Measurements from ENCODE around the gene KRT12. TPM values are rescaled to one million over a fixed set of nuclear protein-coding genes. Genes with fewer than 3 reads are reported as not detected.

KRT12 gene
- total RNA-seq, 1 experiment from 2014 or later: not detected

- no peak overlapping the region for H3K4me2 ChIP-seq (ENCODE audit: low read depth, low read length, poor library complexity, severe bottlenecking)
- no peak overlapping the region for H2AFZ ChIP-seq (ENCODE audit: low read length)
- no peaks in the 10 kb centered on the region for H3K27me3 ChIP-seq (ENCODE audit: low read length)
Measured at GRCh38 chr17:40844671-40845107, 22.3 kb downstream of the KRT12 start.

DNA sequence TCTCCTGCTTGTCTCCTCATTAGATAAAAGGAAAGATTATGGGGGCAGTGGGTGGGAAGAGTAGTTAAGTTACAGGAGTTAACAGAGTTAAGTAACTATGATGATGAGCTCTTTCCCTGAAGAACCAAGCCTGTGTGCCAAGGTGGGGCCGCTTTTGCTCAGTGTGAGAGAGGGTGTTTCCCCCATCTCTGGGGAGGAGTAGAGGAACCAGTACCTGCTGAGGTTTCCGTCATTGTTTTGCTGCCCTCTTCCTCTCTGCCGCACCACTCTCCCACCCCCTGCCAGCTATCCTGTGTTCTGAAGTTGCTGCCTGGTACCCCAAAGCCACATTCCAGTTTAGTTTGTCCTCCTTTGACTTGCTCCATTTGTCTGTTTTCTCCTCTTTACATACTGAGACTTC is 23.8 kb downstream of the KRT12 start:
- H3K9me2 ChIP-seq (replicated peaks; ENCODE audit: insufficient read depth, low read length): no peaks in the 10 kb centered on the region
- H3K4me2 ChIP-seq (ENCODE audit: low read depth, low read length, poor library complexity, severe bottlenecking): no peak overlapping the region
- no peak overlapping the region for H2AFZ ChIP-seq (ENCODE audit: low read length)
- DNase-seq: no peak
- H3K27ac ChIP-seq (ENCODE audit: low read length): no peak overlapping the region
- H3K4me3 ChIP-seq (ENCODE audit: low read length): no peak overlapping the region
- H3K79me2 ChIP-seq (ENCODE audit: low read length): no peaks in the 10 kb centered on the region
- H3K27me3 ChIP-seq (ENCODE audit: low read length): no peaks in the 10 kb centered on the region
- H3K36me3 ChIP-seq (ENCODE audit: insufficient read depth, low read length): no peaks in the 10 kb centered on the region
- no peak overlapping the region for H3K9ac ChIP-seq (ENCODE audit: low read length)
- no peaks in the 10 kb centered on the region for H3K4me1 ChIP-seq (ENCODE audit: low read length)
- no peaks in the 10 kb centered on the region for H3K9me3 ChIP-seq (ENCODE audit: low read length)
- no peaks in the 10 kb centered on the region for H4K20me1 ChIP-seq (ENCODE audit: insufficient read depth, low read depth, low read length)

More at GRCh38 chr17:40844671-40845107, 22.3 kb downstream of the KRT12 start:
- Histone ChIP-seq H3K9me2 (replicated peaks; ENCODE audit: insufficient read depth, low read length) (no peaks in the 10 kb centered on the region), H3K4me3 (ENCODE audit: low read length) (no peak overlapping the region), H3K4me1 (ENCODE audit: low read length) (no peaks in the 10 kb centered on the region), H4K20me1 (ENCODE audit: insufficient read depth, low read depth, low read length) (no peaks in the 10 kb centered on the region), H3K9ac (ENCODE audit: low read length) (no peak overlapping the region), H3K9me3 (ENCODE audit: low read length) (no peaks in the 10 kb centered on the region), H3K27ac (ENCODE audit: low read length) (no peak overlapping the region), H3K79me2 (ENCODE audit: low read length) (no peaks in the 10 kb centered on the region), H3K36me3 (ENCODE audit: insufficient read depth, low read length) (no peaks in the 10 kb centered on the region)
- no peak for DNase-seq

- Histone ChIP-seq H3K36me3 (ENCODE audit: insufficient read depth, low read length) (no peaks in the 10 kb centered on the region), H2AFZ (ENCODE audit: low read length) (no peak overlapping the region), H3K4me2 (ENCODE audit: low read depth, low read length, poor library complexity, severe bottlenecking) (no peak overlapping the region), H3K9me3 (ENCODE audit: low read length) (no peaks in the 10 kb centered on the region), H4K20me1 (ENCODE audit: insufficient read depth, low read depth, low read length) (no peaks in the 10 kb centered on the region), H3K27me3 (ENCODE audit: low read length) (no peaks in the 10 kb centered on the region), H3K4me1 (ENCODE audit: low read length) (no peaks in the 10 kb centered on the region), H3K9ac (ENCODE audit: low read length) (no peak overlapping the region), H3K9me2 (replicated peaks; ENCODE audit: insufficient read depth, low read length) (no peaks in the 10 kb centered on the region), H3K79me2 (ENCODE audit: low read length) (no peaks in the 10 kb centered on the region), H3K27ac (ENCODE audit: low read length) (no peak overlapping the region), H3K4me3 (ENCODE audit: low read length) (no peak overlapping the region)
- no peak for DNase-seq
Measured at GRCh38 chr17:40841246-40841645, 25.8 kb downstream of the KRT12 start.

DNA sequence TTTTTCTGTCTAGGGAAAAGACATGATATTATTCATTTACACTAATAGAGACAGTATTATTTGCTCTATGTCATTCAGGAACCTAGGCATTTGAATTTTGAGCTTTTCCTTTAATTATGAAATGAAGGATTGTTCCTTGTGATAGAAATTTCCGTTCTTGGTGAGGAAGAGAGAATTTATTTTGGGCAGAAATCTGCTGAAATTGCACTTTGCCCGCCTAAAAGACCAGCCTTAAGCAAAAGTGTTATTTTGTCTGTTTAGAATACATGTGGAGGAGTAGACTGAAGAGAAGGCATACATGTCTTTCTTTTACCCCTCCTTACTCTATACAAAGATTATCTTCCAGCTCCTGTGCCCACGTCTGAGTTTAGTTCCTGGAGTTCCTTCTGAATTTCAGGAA is 27.8 kb downstream of the KRT12 start:
- Histone ChIP-seq H3K9ac (ENCODE audit: low read length) (no peak overlapping the region), H3K27me3 (ENCODE audit: low read length) (no peaks in the 10 kb centered on the region), H4K20me1 (ENCODE audit: insufficient read depth, low read depth, low read length) (no peaks in the 10 kb centered on the region), H3K4me2 (ENCODE audit: low read depth, low read length, poor library complexity, severe bottlenecking) (no peak overlapping the region), H3K9me2 (replicated peaks; ENCODE audit: insufficient read depth, low read length) (no peaks in the 10 kb centered on the region), H3K36me3 (ENCODE audit: insufficient read depth, low read length) (peaks cover 7% of the 10 kb centered on the region; the same call in 1 of the 2 replicates), H3K9me3 (ENCODE audit: low read length) (no peaks in the 10 kb centered on the region), H3K4me3 (ENCODE audit: low read length) (no peak overlapping the region), H2AFZ (ENCODE audit: low read length) (no peak overlapping the region), H3K4me1 (ENCODE audit: low read length) (no peaks in the 10 kb centered on the region), H3K79me2 (ENCODE audit: low read length) (no peaks in the 10 kb centered on the region), H3K27ac (ENCODE audit: low read length) (no peak overlapping the region)
- no peak for DNase-seq

- no peak overlapping the region for H3K27ac ChIP-seq (ENCODE audit: low read length)
- no peak overlapping the region for H2AFZ ChIP-seq (ENCODE audit: low read length)
- H3K4me3 ChIP-seq (ENCODE audit: low read length): no peak overlapping the region
Measured at GRCh38 chr17:40836020-40836419, 31.0 kb downstream of the KRT12 start.

GRCh38 chr17:40833882-40834281 is 33.1 kb downstream of the KRT12 start:
- H4K20me1 ChIP-seq (ENCODE audit: insufficient read depth, low read depth, low read length): no peaks in the 10 kb centered on the region
- H3K27me3 ChIP-seq (ENCODE audit: low read length): no peaks in the 10 kb centered on the region
- H3K27ac ChIP-seq (ENCODE audit: low read length): no peak overlapping the region
- peaks cover 19% of the 10 kb centered on the region for H3K79me2 ChIP-seq (ENCODE audit: low read length)
- peaks cover 8% of the 10 kb centered on the region; the same call in 1 of the 2 replicates for H3K4me1 ChIP-seq (ENCODE audit: low read length)
- DNase-seq: no peak
- H3K9ac ChIP-seq (ENCODE audit: low read length): no peak overlapping the region
- H3K4me3 ChIP-seq (ENCODE audit: low read length): no peak overlapping the region
- no peak overlapping the region for H3K4me2 ChIP-seq (ENCODE audit: low read depth, low read length, poor library complexity, severe bottlenecking)
- peaks cover 11% of the 10 kb centered on the region; the same call in 1 of the 2 replicates for H3K36me3 ChIP-seq (ENCODE audit: insufficient read depth, low read length)
- H2AFZ ChIP-seq (ENCODE audit: low read length): no peak overlapping the region
- H3K9me3 ChIP-seq (ENCODE audit: low read length): no peaks in the 10 kb centered on the region
- H3K9me2 ChIP-seq (replicated peaks; ENCODE audit: insufficient read depth, low read length): no peaks in the 10 kb centered on the region

More at GRCh38 chr17:40836020-40836419, 31.0 kb downstream of the KRT12 start:
- Histone ChIP-seq H3K9me3 (ENCODE audit: low read length) (no peaks in the 10 kb centered on the region), H3K9ac (ENCODE audit: low read length) (no peak overlapping the region), H3K4me1 (ENCODE audit: low read length) (peaks cover 6% of the 10 kb centered on the region; the same call in 1 of the 2 replicates), H3K79me2 (ENCODE audit: low read length) (peaks cover 5% of the 10 kb centered on the region; the same call in 1 of the 2 replicates), H3K27me3 (ENCODE audit: low read length) (no peaks in the 10 kb centered on the region), H3K4me2 (ENCODE audit: low read depth, low read length, poor library complexity, severe bottlenecking) (no peak overlapping the region), H4K20me1 (ENCODE audit: insufficient read depth, low read depth, low read length) (no peaks in the 10 kb centered on the region), H3K36me3 (ENCODE audit: insufficient read depth, low read length) (peaks cover 11% of the 10 kb centered on the region; the same call in 1 of the 2 replicates), H3K9me2 (replicated peaks; ENCODE audit: insufficient read depth, low read length) (no peaks in the 10 kb centered on the region)
- DNase-seq: no peak

DNA sequence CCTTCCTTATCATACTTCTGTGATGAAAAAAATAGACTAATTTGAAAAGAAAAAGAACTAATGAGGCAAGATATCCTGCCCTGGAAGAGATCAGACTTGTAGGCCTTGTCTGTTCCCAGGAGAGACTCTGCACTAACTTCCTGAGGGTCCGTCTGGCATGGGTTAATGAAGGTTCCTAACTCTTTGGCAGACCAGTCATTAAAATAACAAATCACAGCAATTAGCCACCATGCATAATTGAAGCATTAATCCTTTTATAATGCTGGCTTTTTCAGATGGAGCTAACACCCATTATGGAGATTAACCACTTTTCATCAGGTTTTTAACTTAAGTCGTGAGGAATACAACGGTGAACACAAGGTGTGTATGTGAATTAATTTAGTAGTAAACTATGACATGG is 34.2 kb downstream of the KRT12 start:
- no peak overlapping the region for H3K9ac ChIP-seq (ENCODE audit: low read length)
- H4K20me1 ChIP-seq (ENCODE audit: insufficient read depth, low read depth, low read length): no peaks in the 10 kb centered on the region
- H3K9me2 ChIP-seq (replicated peaks; ENCODE audit: insufficient read depth, low read length): no peaks in the 10 kb centered on the region
- DNase-seq: no peak
- no peak overlapping the region for H2AFZ ChIP-seq (ENCODE audit: low read length)
- no peak overlapping the region for H3K27ac ChIP-seq (ENCODE audit: low read length)
- H3K4me1 ChIP-seq (ENCODE audit: low read length): peaks cover 8% of the 10 kb centered on the region; the same call in 1 of the 2 replicates
- no peak overlapping the region for H3K4me2 ChIP-seq (ENCODE audit: low read depth, low read length, poor library complexity, severe bottlenecking)
- H3K27me3 ChIP-seq (ENCODE audit: low read length): no peaks in the 10 kb centered on the region
- H3K9me3 ChIP-seq (ENCODE audit: low read length): no peaks in the 10 kb centered on the region
- peaks cover 28% of the 10 kb centered on the region for H3K79me2 ChIP-seq (ENCODE audit: low read length)
- H3K36me3 ChIP-seq (ENCODE audit: insufficient read depth, low read length): peaks cover 11% of the 10 kb centered on the region
- no peak overlapping the region for H3K4me3 ChIP-seq (ENCODE audit: low read length)

- no peak overlapping the region for H2AFZ ChIP-seq (ENCODE audit: low read length)
- peaks cover 54% of the 10 kb centered on the region for H3K79me2 ChIP-seq (ENCODE audit: low read length)
- no peak overlapping the region for H3K27ac ChIP-seq (ENCODE audit: low read length)
- no peaks in the 10 kb centered on the region for H3K27me3 ChIP-seq (ENCODE audit: low read length)
- no peaks in the 10 kb centered on the region; the same call in 1 of the 2 replicates for H3K9me2 ChIP-seq (replicated peaks; ENCODE audit: insufficient read depth, low read length)
- DNase-seq: no peak
- H3K36me3 ChIP-seq (ENCODE audit: insufficient read depth, low read length): peaks cover 8% of the 10 kb centered on the region
- no peak overlapping the region for H3K4me2 ChIP-seq (ENCODE audit: low read depth, low read length, poor library complexity, severe bottlenecking)
- H3K4me1 ChIP-seq (ENCODE audit: low read length): peaks cover 8% of the 10 kb centered on the region; the same call in 1 of the 2 replicates
- H3K9ac ChIP-seq (ENCODE audit: low read length): no peak overlapping the region
- H4K20me1 ChIP-seq (ENCODE audit: insufficient read depth, low read depth, low read length): no peaks in the 10 kb centered on the region
- no peak overlapping the region for H3K4me3 ChIP-seq (ENCODE audit: low read length)
- no peaks in the 10 kb centered on the region for H3K9me3 ChIP-seq (ENCODE audit: low read length)
Measured at GRCh38 chr17:40830085-40830776, 36.8 kb downstream of the KRT12 start.
